Memory B cell (primary cell): Measurements from ENCODE around the gene CATSPERE.
A peak's percentile ranks its signal among the peaks of the same experiment; 100 is the strongest.

Experiments
- ATAC-seq: fragments of 150-1000 bp; cut with Tn5 transposase; 2 replicates; pipeline ENCODE4 v1.10.0; 2021; ENCODE audit warnings: low read depth, mild to moderate bottlenecking, moderate library complexity
- DNase-seq, 2 donors: peaks; one replicate each; pipeline ENCODE4 v3.0.0; 2022; ENCODE audit warnings: low spot score in 2 of 2
- H3K27ac Mint-ChIP-seq: one replicate; pipeline ENCODE4 v1.8.0; 2022; ENCODE audit warnings: mild to moderate bottlenecking, moderate library complexity, mixed read lengths
- H3K27me3 Mint-ChIP-seq: one replicate; pipeline ENCODE4 v1.8.0; 2022; ENCODE audit warnings: mixed read lengths
- H3K36me3 Mint-ChIP-seq: one replicate; pipeline ENCODE4 v1.8.0; 2022; ENCODE audit warnings: mild to moderate bottlenecking, mixed read lengths
- H3K4me1 Mint-ChIP-seq: one replicate; pipeline ENCODE4 v1.8.0; 2022; ENCODE audit warnings: mixed read lengths
- H3K4me3 Mint-ChIP-seq: one replicate; pipeline ENCODE4 v1.8.0; 2022; ENCODE audit warnings: mild to moderate bottlenecking, moderate library complexity, mixed read lengths
- H3K9me3 Mint-ChIP-seq: one replicate; pipeline ENCODE4 v1.8.0; 2022; ENCODE audit warnings: mixed read lengths

Gene CATSPERE

DNA sequence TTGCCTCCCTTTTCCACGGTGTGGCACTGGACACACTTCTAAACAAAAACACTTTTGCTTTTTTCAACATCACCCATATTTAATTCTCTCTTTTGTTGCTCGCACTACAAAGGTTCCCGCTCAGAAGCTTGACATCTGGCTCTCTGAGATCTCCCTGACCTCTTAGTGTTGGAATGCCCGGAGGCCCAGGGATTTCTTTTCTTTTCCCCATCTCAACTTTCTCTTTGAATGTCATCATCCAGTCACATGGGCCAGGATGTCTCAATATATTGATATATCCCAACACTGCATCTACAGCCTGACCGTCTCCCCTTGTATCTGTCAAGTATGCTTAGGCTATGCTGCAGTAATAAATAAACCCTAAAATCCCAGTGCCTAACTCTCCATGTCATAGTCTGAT lies 137.5 kb downstream of the CATSPERE start:
- no peak for DNase-seq
- no peak overlapping the region for H3K4me3 Mint-ChIP-seq
- H3K27me3 Mint-ChIP-seq, result peaks cover 7% of the 10 kb centered on the region
- H3K4me1 Mint-ChIP-seq, result peaks cover 9% of the 10 kb centered on the region
- peaks cover 2% of the 10 kb centered on the region for H3K36me3 Mint-ChIP-seq
- no peak overlapping the region for H3K27ac Mint-ChIP-seq
- ATAC-seq, result no peak
- H3K9me3 Mint-ChIP-seq, result no peaks in the 10 kb centered on the region

DNA sequence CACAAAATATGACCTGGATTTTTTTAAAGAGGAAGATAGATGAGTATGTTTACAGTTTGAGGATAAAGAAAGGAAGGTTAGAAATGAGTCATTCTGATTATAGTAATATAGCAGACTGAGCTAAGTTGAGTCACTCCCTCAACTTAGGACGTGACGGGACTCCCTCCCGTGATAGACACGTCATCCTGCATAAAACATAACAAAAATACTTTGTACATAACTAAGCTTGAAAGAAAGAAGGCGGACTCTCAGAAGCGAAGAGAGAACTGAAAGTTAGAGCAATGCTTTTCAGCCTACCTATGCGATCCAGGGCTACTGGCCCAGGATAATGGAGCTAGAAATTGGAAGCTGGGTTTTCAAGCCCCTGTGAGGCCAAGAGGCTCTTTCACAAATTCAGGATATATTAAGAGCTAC lies 138.9 kb downstream of the CATSPERE start:
- H3K9me3 Mint-ChIP-seq, result no peaks in the 10 kb centered on the region
- ATAC-seq (peak; percentile 92), DNase-seq (no peak)
- peaks cover 9% of the 10 kb centered on the region for H3K4me1 Mint-ChIP-seq
- peaks cover 2% of the 10 kb centered on the region for H3K36me3 Mint-ChIP-seq
- H3K4me3 Mint-ChIP-seq, result peak overlapping the region; percentile 1
- H3K27ac Mint-ChIP-seq, result peak overlapping the region; percentile 17
- peaks cover 7% of the 10 kb centered on the region for H3K27me3 Mint-ChIP-seq

DNA sequence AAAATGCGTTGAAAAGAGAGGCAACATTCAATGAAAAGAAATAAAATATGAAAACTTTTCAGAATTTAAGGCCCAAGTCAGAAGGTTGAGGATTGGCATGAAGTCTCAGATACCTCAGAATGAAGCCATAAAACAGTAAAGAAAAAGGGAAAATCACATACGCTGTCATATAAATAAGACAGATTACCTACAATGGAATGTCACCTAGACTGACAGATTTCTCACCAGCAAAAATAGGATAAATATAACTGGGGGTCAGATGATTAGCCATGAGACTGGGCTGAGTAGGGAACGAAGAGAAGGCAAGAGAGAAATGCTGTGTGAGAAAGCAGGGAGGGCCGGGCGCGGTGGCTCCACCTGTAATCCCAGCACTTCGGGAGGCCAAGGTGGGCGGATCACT lies 140.3 kb downstream of the CATSPERE start:
- Mint-ChIP-seq H3K36me3 (peaks cover 2% of the 10 kb centered on the region), H3K27ac (no peak overlapping the region), H3K4me3 (no peak overlapping the region), H3K9me3 (no peaks in the 10 kb centered on the region), H3K4me1 (peaks cover 9% of the 10 kb centered on the region), H3K27me3 (peaks cover 7% of the 10 kb centered on the region)
- no peak for DNase-seq
- no peak for ATAC-seq

DNA sequence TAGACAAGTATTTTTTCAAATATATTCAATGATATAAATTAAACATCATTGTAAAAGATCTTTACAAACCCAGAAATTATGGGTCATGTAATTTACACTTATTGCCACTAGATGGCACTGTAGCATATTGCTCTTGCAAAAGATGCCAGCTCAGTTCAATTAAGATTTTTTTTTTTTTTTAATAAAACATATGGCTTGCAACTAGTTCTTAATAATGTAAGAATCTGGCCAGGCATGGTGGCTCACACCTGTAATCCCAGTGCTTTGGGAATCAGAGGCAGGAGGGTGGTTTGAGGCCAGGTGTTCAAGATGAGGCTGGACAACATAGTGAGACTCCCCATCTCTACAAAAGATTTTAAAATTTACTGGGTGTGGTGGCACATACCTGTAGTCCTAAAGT lies 142.4 kb downstream of the CATSPERE start:
- H3K4me1 Mint-ChIP-seq, result peaks cover 9% of the 10 kb centered on the region
- H3K4me3 Mint-ChIP-seq, result no peak overlapping the region
- peak; percentile 13 to 23 for DNase-seq
- H3K36me3 Mint-ChIP-seq, result peaks cover 3% of the 10 kb centered on the region
- peaks cover 8% of the 10 kb centered on the region for H3K27me3 Mint-ChIP-seq
- no peaks in the 10 kb centered on the region for H3K9me3 Mint-ChIP-seq
- H3K27ac Mint-ChIP-seq, result no peak overlapping the region
- ATAC-seq, result no peak

DNA sequence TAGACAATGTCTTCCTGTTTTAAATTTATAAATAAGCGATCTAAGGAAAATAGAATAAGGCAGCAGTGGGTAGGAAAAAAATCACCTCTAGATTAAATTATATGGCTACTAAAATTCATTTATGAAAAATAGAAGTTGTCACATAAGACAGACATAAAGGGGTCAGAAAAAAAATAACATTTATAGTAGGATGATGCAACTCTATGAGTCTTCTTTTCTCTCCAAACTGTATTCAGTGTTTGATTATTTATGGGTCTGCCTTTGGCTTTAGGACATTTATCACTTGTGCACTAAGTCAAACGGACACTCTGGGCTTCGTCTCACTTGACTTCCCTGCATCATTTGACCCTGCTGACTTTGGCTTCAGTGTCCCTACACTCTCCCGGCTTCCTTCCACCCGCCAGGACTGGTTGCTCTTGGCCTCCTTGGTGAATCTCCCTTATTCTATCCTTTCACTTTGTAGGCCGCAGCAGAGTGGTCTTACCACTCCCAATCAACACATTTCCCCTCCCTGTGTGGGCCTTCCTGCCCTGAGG lies 144.8 kb downstream of the CATSPERE start:
- H3K9me3 Mint-ChIP-seq, result no peaks in the 10 kb centered on the region
- no peak for ATAC-seq
- H3K36me3 Mint-ChIP-seq, result peaks cover 4% of the 10 kb centered on the region
- peaks cover 6% of the 10 kb centered on the region for H3K27me3 Mint-ChIP-seq
- H3K27ac Mint-ChIP-seq, result no peak overlapping the region
- H3K4me3 Mint-ChIP-seq, result no peak overlapping the region
- no peaks in the 10 kb centered on the region for H3K4me1 Mint-ChIP-seq
- no peak for DNase-seq

DNA sequence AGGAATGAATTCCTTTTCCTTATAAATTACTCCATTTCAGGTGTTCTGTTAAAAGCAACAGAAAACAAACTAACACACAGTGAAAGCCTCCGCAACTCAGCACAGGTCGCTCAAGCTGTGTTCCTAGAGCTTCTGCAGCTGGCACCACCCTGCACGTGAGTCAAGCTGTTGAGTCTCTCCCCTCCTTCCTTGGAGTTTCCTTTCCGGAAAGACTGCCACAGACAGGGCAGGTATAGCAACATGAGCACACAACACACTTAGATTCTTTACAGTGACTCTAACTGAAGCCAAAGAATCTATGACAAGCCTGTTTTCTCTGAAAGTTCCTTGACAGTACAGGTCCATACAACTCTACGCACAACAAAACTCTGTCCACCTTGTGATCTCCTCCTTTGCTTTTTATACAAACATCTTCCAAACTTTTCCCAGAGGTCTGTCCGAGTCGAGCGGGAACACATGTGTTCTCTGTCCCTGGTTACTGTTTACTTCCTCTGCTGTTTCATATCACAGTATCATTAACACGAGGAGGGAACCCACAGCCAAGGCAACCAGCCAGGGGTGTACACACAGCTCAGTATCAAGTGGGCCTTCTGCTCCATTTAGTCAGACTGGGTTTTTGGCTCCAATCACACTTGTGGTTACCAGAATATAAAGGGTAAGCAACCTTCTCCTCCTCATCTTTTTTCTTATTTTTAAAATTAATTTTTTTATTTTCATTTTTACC lies 153.2 kb downstream of the CATSPERE start:
- ATAC-seq (no peak), DNase-seq (no peak)
- Mint-ChIP-seq H3K27ac (no peak overlapping the region), H3K27me3 (no peaks in the 10 kb centered on the region), H3K9me3 (no peaks in the 10 kb centered on the region), H3K4me3 (no peak overlapping the region), H3K36me3 (peaks cover 6% of the 10 kb centered on the region), H3K4me1 (no peaks in the 10 kb centered on the region)

DNA sequence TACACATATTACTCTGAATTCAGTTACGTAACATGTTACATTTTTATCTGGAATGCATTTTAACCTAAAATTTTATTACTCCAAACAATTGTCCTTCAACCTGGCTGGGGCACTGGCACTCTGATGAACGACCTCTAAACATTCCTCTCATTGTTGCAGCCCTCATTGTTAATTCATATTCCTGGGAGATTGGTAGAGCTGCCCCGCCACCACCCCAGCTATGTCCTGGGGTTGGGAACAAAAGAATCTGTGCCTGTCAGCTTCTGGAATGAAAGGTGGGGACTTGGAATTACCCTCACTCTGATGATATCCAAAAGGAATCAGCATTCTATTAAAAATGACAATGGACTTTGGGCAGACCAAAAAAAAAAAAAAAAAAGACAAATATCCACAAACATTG lies 153.8 kb downstream of the CATSPERE start:
- Mint-ChIP-seq H3K27me3 (no peaks in the 10 kb centered on the region), H3K9me3 (no peaks in the 10 kb centered on the region), H3K36me3 (peaks cover 6% of the 10 kb centered on the region), H3K4me1 (no peaks in the 10 kb centered on the region), H3K27ac (no peak overlapping the region), H3K4me3 (no peak overlapping the region)
- ATAC-seq, result no peak
- no peak for DNase-seq

DNA sequence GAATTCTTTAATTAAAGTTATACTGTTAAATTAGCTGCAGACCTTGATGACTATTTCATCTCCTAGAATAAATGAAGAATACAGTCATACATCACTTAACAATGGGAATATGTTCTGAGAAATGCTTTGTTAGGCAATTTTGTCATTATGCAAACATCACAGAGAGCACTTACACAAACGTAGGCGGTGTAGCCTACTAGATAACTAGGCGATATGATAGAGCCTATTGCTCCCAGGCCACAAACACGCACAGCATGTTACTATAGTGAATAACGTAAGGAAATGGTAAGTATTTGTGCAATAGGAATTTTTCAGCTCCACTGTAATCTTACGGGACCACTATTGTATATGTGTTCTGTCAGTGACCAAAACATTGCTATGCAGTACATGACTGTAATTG lies 154.2 kb downstream of the CATSPERE start:
- Mint-ChIP-seq H3K27me3 (no peaks in the 10 kb centered on the region), H3K4me1 (no peaks in the 10 kb centered on the region), H3K4me3 (no peak overlapping the region), H3K36me3 (peaks cover 6% of the 10 kb centered on the region), H3K9me3 (no peaks in the 10 kb centered on the region), H3K27ac (no peak overlapping the region)
- DNase-seq, result no peak
- ATAC-seq, result no peak

DNA sequence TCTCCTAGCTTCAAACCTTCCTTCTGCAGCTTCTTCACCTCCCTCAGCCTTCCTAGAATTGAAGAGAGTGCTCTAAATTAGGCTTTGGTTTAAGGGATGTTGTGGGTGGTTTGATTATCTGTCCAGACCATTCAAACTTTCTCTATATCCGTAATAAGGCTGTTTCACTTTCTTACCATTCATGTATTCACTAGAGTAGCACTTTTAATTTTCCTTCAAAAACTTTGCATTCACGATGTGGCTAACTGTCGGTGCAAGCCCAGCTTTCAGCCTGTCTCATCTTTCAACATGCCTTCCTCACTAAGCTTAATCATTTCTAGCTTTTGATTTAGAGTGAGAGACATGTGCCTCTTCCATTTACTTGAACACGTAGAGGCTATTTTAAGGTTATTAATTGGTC lies 165.6 kb downstream of the CATSPERE start:
- Mint-ChIP-seq H3K4me3 (no peak overlapping the region), H3K9me3 (peaks cover 3% of the 10 kb centered on the region), H3K36me3 (peaks cover 4% of the 10 kb centered on the region), H3K27me3 (peaks cover 9% of the 10 kb centered on the region), H3K27ac (no peak overlapping the region), H3K4me1 (peaks cover 5% of the 10 kb centered on the region)
- no peak for DNase-seq
- ATAC-seq, result no peak

DNA sequence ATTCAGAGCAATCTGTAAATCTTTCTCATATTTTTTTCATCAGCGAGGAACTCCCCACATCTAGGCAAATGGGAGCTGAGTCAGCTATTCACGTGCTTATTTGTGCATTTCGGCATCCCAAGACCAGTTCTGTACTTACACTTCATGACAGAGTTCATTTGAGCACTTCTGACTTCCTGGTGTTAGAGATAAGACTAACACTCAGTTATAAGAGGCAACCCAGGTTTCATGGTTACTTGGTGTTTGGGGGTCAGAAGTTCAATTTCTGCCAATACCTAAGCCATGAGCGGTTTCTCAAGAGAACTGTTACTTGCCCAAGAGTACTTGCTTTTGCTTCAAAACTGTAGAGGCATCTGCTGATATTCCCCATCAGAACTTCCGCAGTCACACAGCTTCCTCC lies 167.7 kb downstream of the CATSPERE start:
- H3K27ac Mint-ChIP-seq, result no peak overlapping the region
- H3K4me1 Mint-ChIP-seq, result peaks cover 5% of the 10 kb centered on the region
- H3K36me3 Mint-ChIP-seq, result peaks cover 4% of the 10 kb centered on the region
- ATAC-seq (no peak), DNase-seq (no peak)
- H3K4me3 Mint-ChIP-seq, result no peak overlapping the region
- H3K27me3 Mint-ChIP-seq, result peaks cover 10% of the 10 kb centered on the region
- peaks cover 7% of the 10 kb centered on the region for H3K9me3 Mint-ChIP-seq

DNA sequence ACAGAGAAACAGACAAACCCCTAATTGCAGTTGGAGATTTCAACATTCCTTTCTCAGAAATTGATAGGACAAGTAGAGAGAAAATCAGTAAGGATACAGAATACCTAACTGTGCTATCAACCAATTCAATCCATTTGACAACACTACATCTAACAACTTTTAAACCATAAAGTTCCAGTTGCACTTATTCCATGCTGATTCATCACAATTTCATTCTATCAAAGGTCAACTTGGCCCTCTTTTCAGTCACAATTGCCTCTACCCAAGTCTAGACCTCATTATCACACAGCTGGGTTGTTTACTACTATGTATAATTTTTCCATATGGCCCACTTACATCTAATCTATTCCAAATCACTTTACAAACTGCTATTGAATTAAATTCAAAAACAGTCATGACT lies 172.1 kb downstream of the CATSPERE start:
- ATAC-seq, result no peak
- H3K27ac Mint-ChIP-seq, result no peak overlapping the region
- peaks cover 2% of the 10 kb centered on the region for H3K36me3 Mint-ChIP-seq
- no peak for DNase-seq
- no peaks in the 10 kb centered on the region for H3K4me1 Mint-ChIP-seq
- H3K4me3 Mint-ChIP-seq, result no peak overlapping the region
- peaks cover 2% of the 10 kb centered on the region for H3K27me3 Mint-ChIP-seq
- H3K9me3 Mint-ChIP-seq, result peaks cover 7% of the 10 kb centered on the region

DNA sequence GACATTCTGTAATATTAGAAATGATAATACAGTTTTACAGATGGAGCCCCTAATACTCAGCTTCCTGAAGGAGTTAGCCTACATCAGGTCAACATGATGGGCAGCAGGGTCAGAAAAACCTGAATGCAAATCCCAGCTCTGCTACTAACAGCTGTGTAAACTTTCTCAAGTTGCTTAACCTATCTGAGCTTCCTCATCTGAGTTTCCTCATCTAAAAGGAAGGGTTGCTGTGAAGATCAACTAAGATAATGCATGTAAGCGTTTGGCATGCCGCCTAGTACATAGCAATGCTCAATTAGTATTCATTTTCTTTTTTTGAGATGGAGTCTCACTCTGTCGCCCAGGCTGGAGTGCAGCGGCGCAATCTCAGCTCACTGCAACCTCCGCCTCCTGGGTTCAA lies 173.5 kb downstream of the CATSPERE start:
- DNase-seq (no peak), ATAC-seq (no peak)
- H3K9me3 Mint-ChIP-seq, result peaks cover 7% of the 10 kb centered on the region
- H3K36me3 Mint-ChIP-seq, result peaks cover 2% of the 10 kb centered on the region
- no peaks in the 10 kb centered on the region for H3K4me1 Mint-ChIP-seq
- peaks cover 2% of the 10 kb centered on the region for H3K27me3 Mint-ChIP-seq
- no peak overlapping the region for H3K27ac Mint-ChIP-seq
- H3K4me3 Mint-ChIP-seq, result no peak overlapping the region

DNA sequence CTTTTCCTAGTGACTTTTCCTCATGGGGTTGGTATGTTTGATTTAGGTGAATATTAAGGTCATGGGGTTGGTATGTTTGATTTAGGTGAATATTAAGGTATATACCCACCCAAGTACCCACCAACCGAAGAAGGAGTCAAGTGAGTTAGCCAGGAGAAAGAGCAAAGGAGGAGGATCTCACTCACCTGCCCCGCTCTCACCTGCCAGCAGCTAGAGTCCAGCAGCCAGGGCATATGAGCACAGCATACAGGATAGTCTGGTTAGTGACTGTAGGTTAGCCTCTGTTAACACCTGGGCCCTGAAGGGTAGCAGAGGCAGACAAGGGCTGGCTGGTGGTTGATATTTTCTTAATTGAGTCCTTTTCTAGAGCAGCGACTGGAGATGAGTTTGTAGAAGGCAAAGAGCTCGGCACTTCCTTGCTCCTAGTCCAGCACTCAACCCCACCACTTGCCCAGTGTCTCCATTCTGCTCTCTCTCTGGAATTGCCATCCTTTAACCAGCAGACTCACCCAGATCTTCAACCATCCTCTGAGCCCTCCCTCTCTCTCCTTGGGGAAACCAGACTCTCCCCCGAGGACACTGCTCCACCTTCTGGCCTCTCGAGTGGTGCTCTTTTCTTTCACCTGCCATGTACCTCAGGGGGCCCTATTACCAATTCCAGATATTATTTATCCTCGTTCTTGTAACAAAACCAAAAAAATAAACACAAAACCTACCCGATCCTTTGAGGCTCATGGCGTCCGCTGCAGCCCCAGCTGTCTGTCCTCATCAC lies 175.6 kb downstream of the CATSPERE start:
- H3K9me3 Mint-ChIP-seq, result peaks cover 4% of the 10 kb centered on the region
- no peaks in the 10 kb centered on the region for H3K36me3 Mint-ChIP-seq
- H3K27ac Mint-ChIP-seq, result no peak overlapping the region
- DNase-seq, result no peak
- no peak overlapping the region for H3K4me3 Mint-ChIP-seq
- ATAC-seq, result no peak
- H3K27me3 Mint-ChIP-seq, result peaks cover 7% of the 10 kb centered on the region
- H3K4me1 Mint-ChIP-seq, result no peaks in the 10 kb centered on the region

DNA sequence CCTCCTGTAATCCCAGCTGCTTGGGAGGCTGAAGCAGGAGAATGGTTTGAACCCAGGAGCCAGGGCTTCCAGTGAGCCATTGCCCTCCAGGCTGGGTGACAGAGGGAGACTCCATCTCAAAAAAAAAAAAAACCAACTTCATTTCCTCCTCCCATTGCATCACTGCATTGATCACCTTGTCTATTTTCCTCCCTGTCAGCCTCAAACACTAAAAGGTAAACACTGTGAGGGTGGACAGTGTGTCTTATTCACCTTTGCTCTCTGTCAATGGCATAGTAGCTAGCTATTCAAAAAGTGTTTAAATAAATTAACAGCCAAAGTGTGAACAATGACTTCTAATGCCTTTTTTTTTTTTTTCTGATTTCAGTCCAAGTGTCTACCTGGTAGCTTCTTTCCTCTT lies 178.5 kb downstream of the CATSPERE start:
- H3K4me1 Mint-ChIP-seq, result no peaks in the 10 kb centered on the region
- no peak overlapping the region for H3K4me3 Mint-ChIP-seq
- H3K9me3 Mint-ChIP-seq, result no peaks in the 10 kb centered on the region
- H3K27me3 Mint-ChIP-seq, result peaks cover 7% of the 10 kb centered on the region
- ATAC-seq (no peak), DNase-seq (no peak)
- no peaks in the 10 kb centered on the region for H3K36me3 Mint-ChIP-seq
- H3K27ac Mint-ChIP-seq, result no peak overlapping the region
